GM11168 (cell line): Measurements from ENCODE around the gene GBP1.
"Not testable (repeated sequence)": the region's sequence is repeated elsewhere in the genome, so short reads cannot be mapped to it uniquely, and the experiment has no call there.

Experiments
- in situ Hi-C: fragments of 300-500 bp; cut with MboI; formaldehyde crosslinking; loops from one replicate; pipeline ENCODE4 v1.12.0; 2022; ENCODE audit warnings: low sequenced_read_pairs; ENCODE audit not compliant: unreplicated experiment

Gene GBP1

GRCh38 chr1:89063094-89063493, 1.9 kb downstream of the GBP1 start:
- in situ Hi-C loops: no loop called here

GRCh38 chr1:89060091-89060490, 4.9 kb downstream of the GBP1 start:
- in situ Hi-C loops: no loop called here

GRCh38 chr1:89051955-89052312, 13.1 kb downstream of the GBP1 start:
- in situ Hi-C loops: no loop called here

GRCh38 chr1:89051300-89051954, 13.6 kb downstream of the GBP1 start:
- in situ Hi-C loops: no loop called here

GRCh38 chr1:89050649-89051033, 14.4 kb downstream of the GBP1 start:
- in situ Hi-C loops: no loop called here

GRCh38 chr1:89049901-89050648, 14.9 kb downstream of the GBP1 start:
- in situ Hi-C loops: not testable (repeated sequence)

GRCh38 chr1:89049187-89049586, 15.8 kb downstream of the GBP1 start:
- in situ Hi-C loops: not testable (repeated sequence)

- in situ Hi-C loops: no loop called here
Measured at GRCh38 chr1:89047734-89048133, 17.3 kb downstream of the GBP1 start.

- in situ Hi-C loops: not testable (repeated sequence)
Measured at GRCh38 chr1:89046318-89047183, 18.5 kb downstream of the GBP1 start.

- in situ Hi-C loops: no loop called here
Measured at GRCh38 chr1:89044970-89045721, 19.9 kb downstream of the GBP1 start.

- in situ Hi-C loops: no loop called here
Measured at GRCh38 chr1:89043940-89044339, 21.1 kb downstream of the GBP1 start.

- in situ Hi-C loops: no loop called here
Measured at GRCh38 chr1:89042491-89042890, 22.5 kb downstream of the GBP1 start.

GRCh38 chr1:89041721-89042120, 23.3 kb downstream of the GBP1 start:
- in situ Hi-C loops: no loop called here

GRCh38 chr1:89041119-89041641, 23.8 kb downstream of the GBP1 start:
- in situ Hi-C loops: no loop called here

- in situ Hi-C loops: no loop called here
Measured at GRCh38 chr1:89040315-89040626, 24.7 kb downstream of the GBP1 start.

GRCh38 chr1:89037186-89037585, 27.8 kb downstream of the GBP1 start:
- in situ Hi-C loops: no loop called here

GRCh38 chr1:89035080-89035479, 29.9 kb downstream of the GBP1 start:
- in situ Hi-C loops: no loop called here

- in situ Hi-C loops: not testable (repeated sequence)
Measured at GRCh38 chr1:89034004-89034403, 31.0 kb downstream of the GBP1 start.

GRCh38 chr1:89029051-89029450, 36.0 kb downstream of the GBP1 start:
- in situ Hi-C loops: not testable (repeated sequence)

GRCh38 chr1:89025928-89026327, 39.1 kb downstream of the GBP1 start:
- in situ Hi-C loops: no loop called here
